Chondrocyte (in vitro differentiated cells): ENCODE data around the gene MAP3K20. TPM values are rescaled to one million over a fixed set of nuclear protein-coding genes. Genes with fewer than 3 reads are reported as not detected.
"Not testable (repeated sequence)": the region's sequence is repeated elsewhere in the genome, so short reads cannot be mapped to it uniquely, and the experiment has no call there.

Experiments
- DNase-seq: peaks from one replicate; pipeline ENCODE4 v3.0.0; 2021; ENCODE audit warnings: mixed read lengths, low spot score
- H3K27ac Mint-ChIP-seq: one replicate; pipeline ENCODE4 v1.8.0; 2021; ENCODE audit warnings: mild to moderate bottlenecking, moderate library complexity, mixed read lengths; ENCODE audit not compliant: unreplicated experiment
- H3K27me3 Mint-ChIP-seq: 2 replicates; pipeline ENCODE4 v1.8.0; 2021; ENCODE audit warnings: low read depth, mixed read lengths
- H3K36me3 Mint-ChIP-seq: 2 replicates; pipeline ENCODE4 v1.8.0; 2021; ENCODE audit warnings: low read depth, mixed read lengths
- H3K4me1 Mint-ChIP-seq: 2 replicates; pipeline ENCODE4 v1.8.0; 2021; ENCODE audit warnings: low read depth, mild to moderate bottlenecking, mixed read lengths
- H3K4me3 Mint-ChIP-seq: one replicate; pipeline ENCODE4 v1.8.0; 2021; ENCODE audit warnings: mild to moderate bottlenecking, moderate library complexity, mixed read lengths; ENCODE audit not compliant: unreplicated experiment
- H3K9me3 Mint-ChIP-seq: 2 replicates; pipeline ENCODE4 v1.8.0; 2021; ENCODE audit warnings: low read depth, mixed read lengths
- CTCF ChIP-seq: fragments of 200-600 bp; sonication (generic); IDR thresholded peaks from 2 replicates; pipeline ENCODE4 v1.5.0; 2021; ENCODE audit warnings: antibody characterized with exemption, mild to moderate bottlenecking, moderate library complexity
- total RNA-seq: library from RNA; stranded (reverse); gene quantifications from 3 replicates; pipeline ENCODE4 v1.2.1, GENCODE V29; 2021

Gene MAP3K20
- total RNA-seq, 1 donor from 2014 or later = 68.5 TPM

GRCh38 chr2:173305303-173305702, 229.7 kb downstream of the MAP3K20 start:
- H3K27me3 Mint-ChIP-seq = no peaks in the 10 kb centered on the region
- no peak for TF ChIP-seq CTCF
- no peaks in the 10 kb centered on the region for H3K36me3 Mint-ChIP-seq
- no peaks in the 10 kb centered on the region for H3K4me1 Mint-ChIP-seq
- DNase-seq = no peak
- H3K27ac Mint-ChIP-seq = no peak overlapping the region
- peaks cover 14% of the 10 kb centered on the region for H3K9me3 Mint-ChIP-seq
- H3K4me3 Mint-ChIP-seq = no peak overlapping the region

GRCh38 chr2:173307293-173307692, 231.6 kb downstream of the MAP3K20 start:
- Mint-ChIP-seq H3K36me3 (no peaks in the 10 kb centered on the region), H3K4me1 (no peaks in the 10 kb centered on the region), H3K27ac (no peak overlapping the region), H3K4me3 (no peak overlapping the region), H3K27me3 (no peaks in the 10 kb centered on the region), H3K9me3 (no peaks in the 10 kb centered on the region)
- TF ChIP-seq CTCF = no peak
- DNase-seq = no peak

- not testable (repeated sequence) for DNase-seq, H3K36me3 Mint-ChIP-seq, H3K27me3 Mint-ChIP-seq, H3K4me1 Mint-ChIP-seq, H3K4me3 Mint-ChIP-seq, H3K9me3 Mint-ChIP-seq, H3K27ac Mint-ChIP-seq
Observed at GRCh38 chr2:173309370-173309769, 233.7 kb downstream of the MAP3K20 start.

GRCh38 chr2:173311844-173312606, 236.4 kb downstream of the MAP3K20 start:
- Mint-ChIP-seq H3K4me1 (no peaks in the 10 kb centered on the region), H3K27ac (no peak overlapping the region), H3K36me3 (no peaks in the 10 kb centered on the region), H3K9me3 (peaks cover 3% of the 10 kb centered on the region), H3K27me3 (no peaks in the 10 kb centered on the region), H3K4me3 (no peak overlapping the region)
- DNase-seq = no peak
- no peak for TF ChIP-seq CTCF
